Activated CD4-positive, alpha-beta T cell treated with anti-CD3 and anti-CD28 coated beads, Interleukin-2, amount 10 ng/mL, durations not matched to agents 24 days and 14 days (primary cell): ENCODE results near the gene UGT1A4. TPM values are rescaled to one million over a fixed set of nuclear protein-coding genes. Genes with fewer than 3 reads are reported as not detected.

Experiments used
- DNase-seq: peaks from one replicate; pipeline ENCODE4 v3.0.0; 2022
- H3K27ac Mint-ChIP-seq: one replicate; pipeline ENCODE4 v1.8.0; 2022; ENCODE audit warnings: mild to moderate bottlenecking, mixed read lengths
- H3K27me3 Mint-ChIP-seq: one replicate; pipeline ENCODE4 v1.8.0; 2022; ENCODE audit warnings: mixed read lengths
- H3K36me3 Mint-ChIP-seq: one replicate; pipeline ENCODE4 v1.8.0; 2022; ENCODE audit warnings: low read depth, mild to moderate bottlenecking, mixed read lengths
- H3K4me1 Mint-ChIP-seq: one replicate; pipeline ENCODE4 v1.8.0; 2021; ENCODE audit warnings: mixed read lengths
- H3K4me3 Mint-ChIP-seq: one replicate; pipeline ENCODE4 v1.8.0; 2022; ENCODE audit warnings: mild to moderate bottlenecking, moderate library complexity, mixed read lengths
- H3K9me3 Mint-ChIP-seq: one replicate; pipeline ENCODE4 v1.8.0; 2021; ENCODE audit warnings: mixed read lengths
- intact Hi-C: fragments of 100-400 bp; cut with micrococcal nuclease; formaldehyde crosslinking; loops from one replicate; pipeline ENCODE4 v1.15.1; 2023
- total RNA-seq: library from RNA; stranded (reverse); gene quantifications from 2 replicates; pipeline ENCODE4 v1.2.3, GENCODE V29; 2022

The UGT1A4 gene
- total RNA-seq, 1 donor from 2014 or later, result not detected

DNA sequence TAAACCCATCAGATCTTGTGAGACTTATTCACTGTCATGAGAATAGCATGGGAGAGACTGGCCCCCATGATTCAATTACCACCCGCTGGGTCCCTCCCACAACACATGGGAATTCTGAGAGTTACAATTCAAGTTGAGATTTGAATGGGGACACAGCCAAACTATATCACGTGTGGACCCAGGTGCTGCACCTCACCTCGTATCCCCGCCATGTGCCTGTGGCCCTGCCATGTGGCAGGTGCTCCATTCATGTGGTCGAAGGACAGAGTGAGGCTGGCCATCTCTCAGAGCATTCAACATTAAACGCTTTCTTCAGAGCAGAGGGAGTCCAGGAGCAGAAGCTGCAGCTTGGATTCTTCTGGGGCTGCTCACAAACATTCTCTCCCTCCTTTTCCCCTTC, 91.8 kb downstream of the UGT1A4 start:
- Mint-ChIP-seq H3K9me3 (no peaks in the 10 kb centered on the region), H3K36me3 (no peaks in the 10 kb centered on the region), H3K27ac (no peak overlapping the region), H3K4me3 (no peak overlapping the region), H3K4me1 (no peaks in the 10 kb centered on the region), H3K27me3 (peaks cover 8% of the 10 kb centered on the region)
- DNase-seq, result no peak
- intact Hi-C loops, result no loop called here

DNA sequence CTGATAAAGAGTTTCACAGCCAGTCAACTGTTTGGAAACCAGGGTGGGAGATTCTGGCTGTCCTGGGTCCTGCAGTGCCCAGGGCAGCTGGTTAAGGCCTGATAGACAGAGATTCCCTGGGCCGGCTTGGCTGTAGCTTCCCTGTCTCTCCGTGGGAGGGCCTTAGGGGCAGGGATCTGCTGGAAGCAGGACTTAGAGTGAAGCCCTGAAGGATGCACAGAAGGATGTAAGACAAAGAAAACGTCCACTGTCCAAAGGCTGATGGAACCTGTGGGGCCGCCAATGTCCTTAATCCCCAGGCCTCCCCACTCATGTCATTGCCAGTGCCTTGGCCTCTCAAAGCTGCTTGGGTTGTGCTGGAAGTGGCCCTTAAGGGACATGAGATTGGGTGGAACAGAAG, 92.6 kb downstream of the UGT1A4 start:
- Mint-ChIP-seq H3K9me3 (no peaks in the 10 kb centered on the region), H3K4me3 (no peak overlapping the region), H3K27me3 (peaks cover 9% of the 10 kb centered on the region), H3K36me3 (no peaks in the 10 kb centered on the region), H3K4me1 (no peaks in the 10 kb centered on the region), H3K27ac (no peak overlapping the region)
- no peak for DNase-seq
- intact Hi-C loops, result no loop called here

DNA sequence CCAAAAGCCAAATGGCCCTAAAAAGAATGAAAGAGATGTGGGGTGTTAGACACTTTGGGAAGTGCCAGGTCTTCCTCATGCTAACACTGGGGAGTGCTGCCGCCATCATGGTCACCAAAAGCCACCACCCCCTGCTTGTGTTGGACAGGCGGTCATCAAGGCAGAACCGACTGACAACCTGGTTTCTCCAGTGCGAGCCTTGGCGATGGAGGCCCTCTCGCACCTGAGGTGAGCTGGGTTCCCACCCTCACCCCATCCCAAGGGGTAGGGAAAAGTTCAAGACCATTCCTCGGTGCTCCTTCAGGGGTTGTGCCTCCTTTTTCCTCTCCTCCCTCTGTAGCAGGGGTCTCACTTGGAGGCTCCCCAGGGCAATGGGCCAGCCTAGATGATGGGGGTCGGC, 93.2 kb downstream of the UGT1A4 start:
- no peak overlapping the region for H3K4me3 Mint-ChIP-seq
- H3K36me3 Mint-ChIP-seq, result no peaks in the 10 kb centered on the region
- no peak for DNase-seq
- H3K27ac Mint-ChIP-seq, result no peak overlapping the region
- H3K4me1 Mint-ChIP-seq, result no peaks in the 10 kb centered on the region
- intact Hi-C loops, result no loop called here
- peaks cover 12% of the 10 kb centered on the region for H3K27me3 Mint-ChIP-seq
- no peaks in the 10 kb centered on the region for H3K9me3 Mint-ChIP-seq

DNA sequence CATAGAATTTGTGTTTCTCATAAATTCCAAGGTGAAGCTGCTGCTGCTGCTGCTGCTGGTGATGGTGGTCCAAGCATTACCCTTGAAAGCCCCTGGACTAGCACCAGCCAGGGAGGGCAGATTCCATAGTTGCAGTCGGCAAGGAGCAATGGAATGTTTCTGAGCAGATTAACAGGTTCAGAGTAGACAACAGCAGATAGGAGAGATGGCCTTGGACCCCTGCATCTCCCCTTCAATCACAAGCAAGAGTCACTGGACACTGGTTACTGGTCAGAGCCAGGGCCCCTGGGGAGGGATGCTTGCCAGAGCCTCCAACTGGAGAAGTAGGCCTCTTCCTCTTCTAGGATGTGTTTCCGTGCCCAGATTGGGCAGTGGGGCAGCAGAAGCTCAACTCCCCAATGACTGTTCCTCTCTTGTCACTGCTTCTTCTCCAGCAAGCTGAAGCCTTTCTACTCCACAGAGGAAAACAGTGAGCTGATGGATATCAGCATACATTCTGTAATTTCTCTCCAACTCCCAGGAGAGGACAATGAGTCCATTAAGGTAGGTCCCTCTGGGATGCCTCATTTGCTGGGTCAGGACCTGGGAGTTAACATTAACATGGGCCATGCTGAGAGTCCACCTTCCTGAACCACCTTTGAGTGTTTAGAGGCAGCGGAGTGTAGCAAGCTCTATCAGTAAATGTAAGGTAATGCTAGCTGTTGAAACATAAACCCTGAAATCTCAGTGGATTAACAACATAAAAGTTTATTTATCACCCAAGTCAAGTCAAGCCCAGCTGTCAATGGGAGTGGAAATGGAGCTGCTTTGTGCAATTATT, 94.9 kb downstream of the UGT1A4 start:
- Mint-ChIP-seq H3K36me3 (no peaks in the 10 kb centered on the region), H3K4me3 (no peak overlapping the region), H3K27ac (no peak overlapping the region), H3K4me1 (no peaks in the 10 kb centered on the region), H3K27me3 (peaks cover 12% of the 10 kb centered on the region), H3K9me3 (no peaks in the 10 kb centered on the region)
- intact Hi-C loops, result no loop called here
- DNase-seq, result no peak

DNA sequence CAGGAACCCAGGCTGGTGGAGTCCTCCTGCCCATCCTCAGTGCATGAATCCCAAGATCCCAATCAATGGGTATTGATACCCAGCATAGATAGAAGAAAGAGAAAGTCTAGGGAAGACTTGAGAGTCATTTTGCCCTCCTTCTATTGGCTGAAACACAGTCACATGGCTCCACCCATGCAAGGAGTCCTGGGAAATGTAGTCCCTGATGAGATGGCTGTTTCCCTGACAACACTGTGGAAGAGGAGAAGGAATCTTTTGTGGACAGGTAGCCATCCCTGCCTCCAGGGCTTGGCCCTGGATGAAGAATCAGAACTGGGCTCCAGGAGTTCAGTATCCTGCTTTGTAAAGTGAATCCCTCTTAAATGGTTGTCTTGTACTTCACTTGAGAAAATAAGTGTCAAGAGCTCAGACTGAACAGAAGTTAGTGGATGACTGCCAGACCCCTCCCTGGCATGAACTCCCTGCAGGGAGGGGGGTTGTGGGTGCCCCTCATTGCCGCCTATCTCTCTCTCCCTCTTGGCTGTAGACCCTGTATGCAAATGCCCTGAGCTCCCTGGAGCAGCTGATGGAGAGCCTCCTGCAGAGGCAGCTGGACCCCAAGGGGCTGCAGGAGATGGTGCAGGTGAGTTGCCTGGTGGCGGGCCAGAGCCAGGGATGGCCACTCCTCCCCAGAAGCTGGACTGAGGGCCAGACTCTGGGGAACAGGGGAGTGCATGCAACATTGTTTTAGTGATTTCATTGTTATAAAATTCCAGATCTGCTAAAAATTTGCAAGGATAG, 95.7 kb downstream of the UGT1A4 start:
- peaks cover 12% of the 10 kb centered on the region for H3K27me3 Mint-ChIP-seq
- no peak overlapping the region for H3K4me3 Mint-ChIP-seq
- H3K27ac Mint-ChIP-seq, result no peak overlapping the region
- intact Hi-C loops, result no loop called here
- DNase-seq, result no peak
- no peaks in the 10 kb centered on the region for H3K4me1 Mint-ChIP-seq
- no peaks in the 10 kb centered on the region for H3K36me3 Mint-ChIP-seq
- no peaks in the 10 kb centered on the region for H3K9me3 Mint-ChIP-seq

DNA sequence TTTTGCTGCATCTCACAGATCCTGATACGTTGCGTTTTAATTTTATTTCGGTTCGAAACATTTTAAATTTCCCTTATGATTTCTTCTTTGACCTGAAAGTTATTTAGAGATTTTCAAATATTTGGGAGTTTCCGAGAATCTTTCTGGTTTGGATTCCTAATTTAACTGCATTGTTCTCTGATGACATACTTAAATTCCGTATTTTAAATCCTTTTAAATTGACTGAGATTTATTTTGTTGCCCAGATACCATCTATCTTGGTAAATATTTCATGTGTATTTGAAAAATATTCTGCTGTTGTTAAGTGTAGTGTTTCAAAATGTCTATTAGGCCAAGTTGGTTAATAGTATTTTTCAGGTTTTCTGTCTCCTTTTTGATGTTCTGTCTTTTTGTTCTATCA, 97.3 kb downstream of the UGT1A4 start:
- H3K27ac Mint-ChIP-seq, result no peak overlapping the region
- intact Hi-C loops, result no loop called here
- no peak for DNase-seq
- H3K9me3 Mint-ChIP-seq, result no peaks in the 10 kb centered on the region
- H3K4me1 Mint-ChIP-seq, result no peaks in the 10 kb centered on the region
- no peaks in the 10 kb centered on the region for H3K36me3 Mint-ChIP-seq
- no peak overlapping the region for H3K4me3 Mint-ChIP-seq
- peaks cover 10% of the 10 kb centered on the region for H3K27me3 Mint-ChIP-seq

DNA sequence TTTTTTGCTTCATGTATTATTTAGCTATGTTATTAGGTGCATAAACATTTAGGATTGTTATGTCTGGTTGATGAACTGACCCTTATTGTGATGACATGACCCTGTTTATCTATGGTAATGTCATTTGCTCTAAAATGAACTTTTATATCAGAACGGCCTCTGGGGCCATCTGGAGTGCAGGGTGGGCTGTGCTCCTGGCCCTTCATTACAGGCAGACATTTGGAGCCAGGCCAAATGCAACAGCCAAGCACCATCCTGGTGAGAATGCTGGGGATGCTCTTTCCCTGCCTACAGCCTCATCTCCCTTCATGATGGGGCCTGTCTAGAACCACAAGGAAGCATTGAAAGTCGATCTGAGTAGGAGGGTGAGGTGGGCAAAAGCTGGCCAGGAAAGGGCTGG, 97.8 kb downstream of the UGT1A4 start:
- DNase-seq, result no peak
- no peak overlapping the region for H3K27ac Mint-ChIP-seq
- H3K27me3 Mint-ChIP-seq, result peaks cover 10% of the 10 kb centered on the region
- H3K9me3 Mint-ChIP-seq, result no peaks in the 10 kb centered on the region
- intact Hi-C loops, result no loop called here
- no peaks in the 10 kb centered on the region for H3K36me3 Mint-ChIP-seq
- H3K4me1 Mint-ChIP-seq, result no peaks in the 10 kb centered on the region
- H3K4me3 Mint-ChIP-seq, result no peak overlapping the region

DNA sequence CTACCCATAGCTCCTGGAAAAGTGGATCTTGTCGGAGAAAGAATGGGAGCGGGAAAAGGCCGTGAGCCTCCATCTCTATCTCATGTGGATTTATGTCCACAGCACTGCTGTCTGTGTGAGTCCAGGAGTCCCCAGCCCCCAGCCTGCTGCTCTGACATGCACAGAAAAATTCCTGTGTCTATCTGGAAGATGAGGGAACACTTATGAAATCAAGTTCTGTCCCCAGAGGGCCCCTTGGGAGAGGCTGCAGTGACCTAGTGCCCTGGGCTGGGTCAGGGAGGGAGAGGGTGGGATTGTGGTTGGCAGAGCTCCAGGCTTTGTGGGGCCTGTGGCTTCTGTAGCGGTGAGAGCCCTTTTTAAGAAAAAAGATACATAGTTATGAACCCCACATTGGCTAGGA, 98.2 kb downstream of the UGT1A4 start:
- Mint-ChIP-seq H3K27me3 (peaks cover 10% of the 10 kb centered on the region), H3K9me3 (no peaks in the 10 kb centered on the region), H3K36me3 (no peaks in the 10 kb centered on the region), H3K4me3 (no peak overlapping the region), H3K4me1 (no peaks in the 10 kb centered on the region), H3K27ac (no peak overlapping the region)
- no peak for DNase-seq
- intact Hi-C loops, result no loop called here

DNA sequence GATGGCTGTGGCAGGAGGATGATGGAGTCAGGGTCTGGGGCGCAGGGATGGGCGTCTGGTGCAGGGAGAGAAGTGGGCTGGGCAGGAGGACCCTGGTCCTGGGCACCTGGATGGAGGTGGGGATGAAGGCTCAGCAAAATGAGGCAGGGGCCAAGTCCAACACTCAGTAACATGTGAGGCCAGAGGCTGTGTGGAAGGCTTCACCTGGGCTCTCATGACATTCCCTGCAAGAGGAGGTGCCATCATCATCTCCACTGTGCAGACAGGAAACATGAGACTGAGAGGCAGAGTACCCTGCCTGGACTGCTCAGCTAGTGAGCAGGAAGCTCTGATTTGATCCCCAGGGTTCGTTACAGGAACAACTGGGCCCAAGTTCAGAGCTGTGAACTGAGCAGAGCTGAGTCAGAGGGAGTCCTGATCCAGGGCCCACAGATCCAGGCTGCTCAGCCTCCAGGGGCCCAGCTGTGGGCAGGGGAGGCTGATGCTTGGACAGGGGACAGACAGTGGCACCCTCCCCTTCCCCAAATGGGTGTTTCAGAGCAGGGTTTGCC, 98.9 kb downstream of the UGT1A4 start:
- no peak overlapping the region for H3K27ac Mint-ChIP-seq
- no peaks in the 10 kb centered on the region for H3K9me3 Mint-ChIP-seq
- no peaks in the 10 kb centered on the region for H3K36me3 Mint-ChIP-seq
- peaks cover 10% of the 10 kb centered on the region for H3K27me3 Mint-ChIP-seq
- H3K4me1 Mint-ChIP-seq, result no peaks in the 10 kb centered on the region
- no peak for DNase-seq
- intact Hi-C loops, result no loop called here
- H3K4me3 Mint-ChIP-seq, result no peak overlapping the region

DNA sequence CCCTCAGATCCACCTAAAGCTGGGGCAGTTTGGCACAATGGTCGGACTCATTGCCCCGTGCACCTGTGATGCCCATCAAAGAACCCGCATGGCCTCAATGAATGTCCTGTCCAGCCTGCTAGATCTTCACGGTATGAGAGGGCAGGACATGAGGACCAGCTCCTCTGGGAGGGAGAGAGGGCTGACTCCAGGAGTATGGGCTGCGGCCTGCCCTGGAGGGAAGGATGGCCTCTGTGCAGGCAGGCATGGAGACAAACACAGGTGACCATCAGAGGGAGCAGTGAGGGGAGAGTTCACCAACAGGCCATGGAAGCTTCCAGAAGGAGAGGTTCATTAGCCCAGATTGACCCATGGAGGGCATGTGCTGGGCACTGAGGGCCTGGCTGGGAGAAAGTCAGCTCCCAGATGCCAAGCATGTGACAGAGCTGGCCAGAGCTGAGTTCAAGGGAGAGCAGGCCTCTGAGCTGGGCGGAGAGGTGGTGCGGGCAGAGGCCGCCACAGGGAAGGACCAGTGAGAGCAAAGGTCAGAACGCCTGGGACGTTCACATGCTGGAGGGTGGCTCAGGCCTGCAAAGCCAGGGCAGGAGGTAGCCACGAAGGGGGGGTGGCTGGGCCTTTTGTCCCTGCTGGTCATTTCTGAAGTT, 99.6 kb downstream of the UGT1A4 start:
- DNase-seq, result no peak
- Mint-ChIP-seq H3K27me3 (peaks cover 10% of the 10 kb centered on the region), H3K36me3 (no peaks in the 10 kb centered on the region), H3K4me3 (no peak overlapping the region), H3K9me3 (no peaks in the 10 kb centered on the region), H3K27ac (no peak overlapping the region), H3K4me1 (no peaks in the 10 kb centered on the region)
- intact Hi-C loops, result no loop called here

DNA sequence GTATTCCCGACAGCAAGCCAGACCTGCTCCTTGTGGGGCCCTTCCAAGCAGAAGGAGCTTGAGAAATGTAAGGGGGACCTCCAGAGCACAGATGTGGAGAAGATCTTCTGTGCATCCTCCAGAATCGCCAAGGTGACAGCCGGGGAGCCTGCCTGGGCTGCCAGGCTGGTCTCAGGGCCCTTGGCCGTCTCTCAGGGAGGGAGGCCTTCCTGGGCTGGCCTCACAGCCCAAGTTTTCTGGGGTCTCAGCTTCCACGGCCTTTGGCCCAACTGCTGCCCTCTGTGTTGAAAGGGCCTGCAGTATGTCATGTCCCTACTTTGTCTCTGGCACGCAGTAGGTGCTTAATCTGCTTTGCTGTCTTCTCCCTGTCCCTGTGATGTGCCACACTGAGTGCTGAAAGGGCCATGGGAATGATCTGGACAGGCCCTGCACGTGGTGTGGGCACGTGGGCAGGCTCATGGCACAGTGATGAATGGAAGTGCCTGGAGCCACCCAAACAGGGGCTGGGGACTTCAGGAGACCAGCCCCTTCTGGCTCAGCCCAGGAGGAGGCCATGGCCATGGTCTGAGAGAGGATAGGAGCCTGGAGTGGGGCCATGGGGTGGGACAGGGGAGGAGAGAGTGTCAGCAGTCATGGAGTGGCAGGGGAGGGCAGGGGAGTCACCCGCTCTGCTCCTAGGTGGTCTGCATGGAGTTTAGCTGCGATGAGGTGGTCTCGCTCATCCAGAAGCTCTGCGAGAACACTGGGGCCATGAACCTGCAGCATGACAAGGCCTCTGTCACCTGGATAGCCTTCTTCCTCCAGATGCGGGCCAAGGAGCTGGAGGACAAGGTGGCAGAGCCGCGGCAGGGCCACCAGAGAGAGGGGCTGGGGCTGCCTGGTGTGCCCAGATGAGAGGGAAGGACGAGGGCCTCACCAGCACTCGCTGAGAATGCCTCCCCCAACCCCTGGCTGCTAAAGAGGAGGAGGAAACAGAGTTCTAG, 100.4 kb downstream of the UGT1A4 start:
- H3K4me3 Mint-ChIP-seq, result no peak overlapping the region
- peaks cover 8% of the 10 kb centered on the region for H3K27me3 Mint-ChIP-seq
- no peak overlapping the region for H3K27ac Mint-ChIP-seq
- no peaks in the 10 kb centered on the region for H3K9me3 Mint-ChIP-seq
- no peaks in the 10 kb centered on the region for H3K4me1 Mint-ChIP-seq
- intact Hi-C loops, result no loop called here
- H3K36me3 Mint-ChIP-seq, result no peaks in the 10 kb centered on the region
- no peak for DNase-seq

DNA sequence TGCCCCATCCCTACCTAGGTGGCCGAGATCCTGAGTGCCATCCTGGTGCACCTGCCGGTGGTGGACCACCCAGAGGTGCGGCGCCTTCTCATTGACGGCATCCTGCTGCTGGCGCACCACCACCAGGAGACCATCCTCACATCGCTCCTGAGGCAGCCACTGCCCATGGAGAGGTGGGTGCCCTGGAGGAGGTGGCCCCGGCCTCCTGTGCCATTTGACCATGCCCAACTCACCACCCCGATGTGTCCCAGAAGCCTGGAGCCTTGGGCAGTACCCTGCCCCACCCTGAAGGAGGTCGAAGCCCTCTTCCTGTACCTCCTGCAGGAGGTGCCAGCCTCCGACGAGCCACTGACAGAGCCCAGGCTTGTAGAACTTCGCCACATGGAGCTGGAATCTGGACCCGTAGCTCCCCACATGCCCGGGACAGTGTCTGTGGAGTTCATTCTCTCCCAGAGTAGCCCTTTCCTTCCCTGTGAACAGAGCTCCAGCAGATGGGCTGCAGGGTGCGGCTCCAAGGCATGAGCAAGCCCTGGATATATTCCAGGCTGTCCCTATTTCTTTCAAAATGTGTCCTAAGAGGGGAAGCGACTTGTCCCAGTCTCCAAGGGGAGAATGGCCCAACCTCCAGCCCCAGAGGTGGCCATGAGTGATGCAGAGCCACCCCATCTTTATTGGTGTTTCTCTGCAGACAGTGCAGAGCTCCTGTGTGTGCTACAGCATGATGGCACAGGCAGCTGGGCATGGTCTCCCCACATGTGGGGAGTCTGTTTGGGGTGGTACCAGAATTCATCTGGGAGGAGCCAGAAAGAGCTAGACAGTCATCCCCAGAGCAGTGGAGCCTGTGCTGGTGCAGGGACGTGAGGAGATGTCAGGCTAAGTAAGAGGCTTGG, 101.6 kb downstream of the UGT1A4 start:
- Mint-ChIP-seq H3K36me3 (no peaks in the 10 kb centered on the region), H3K27me3 (peaks cover 8% of the 10 kb centered on the region), H3K4me1 (no peaks in the 10 kb centered on the region), H3K4me3 (no peak overlapping the region), H3K27ac (no peak overlapping the region), H3K9me3 (no peaks in the 10 kb centered on the region)
- intact Hi-C loops, result no loop called here
- DNase-seq, result no peak
